Keratinocyte (primary cell): ENCODE results near the gene PTGES2. TPM values are rescaled to one million over a fixed set of nuclear protein-coding genes. Genes with fewer than 3 reads are reported as not detected.

Experiments used
- DNase-seq: peaks from one replicate; pipeline ENCODE4 v3.0.0-alpha.2; 2011; ENCODE audit warnings: low read depth, missing footprints, low spot score
- FAIRE-seq: peaks from 2 replicates; lab custom pipeline; 2011; peaks lifted over from hg19 to GRCh38; lab: Jason Lieb, UNC
- H2AFZ ChIP-seq: 2 replicates; pipeline ENCODE4 v1.6.0; 2012; ENCODE audit warnings: low read length, control low read depth, inconsistent platforms; ENCODE audit not compliant: control insufficient read depth
- H3K27ac ChIP-seq: 2 replicates; pipeline ENCODE4 v1.5.1; 2011; ENCODE audit warnings: low read length; ENCODE audit not compliant: control insufficient read depth, insufficient read depth
- H3K27me3 ChIP-seq: 3 replicates; pipeline ENCODE4 v1.6.0; 2011; ENCODE audit warnings: low read length; ENCODE audit not compliant: control insufficient read depth, insufficient read depth; ENCODE audit errors: extremely low read depth
- H3K36me3 ChIP-seq, 2 experiments: 2 replicates in 1 of 2; 3 replicates in 1 of 2; pipeline ENCODE4 v1.5.1; 2011; ENCODE audit warnings: low read length in 2 of 2, mild to moderate bottlenecking in 1 of 2; ENCODE audit not compliant: control insufficient read depth in 2 of 2, insufficient read depth in 2 of 2; ENCODE audit errors: extremely low read depth in 1 of 2
- H3K4me1 ChIP-seq: 3 replicates; pipeline ENCODE4 v1.5.1; 2011; ENCODE audit warnings: low read length; ENCODE audit not compliant: control insufficient read depth, insufficient read depth; ENCODE audit errors: extremely low read depth
- H3K4me2 ChIP-seq: 3 replicates; pipeline ENCODE4 v1.6.0; 2011; ENCODE audit warnings: low read depth, low read length; ENCODE audit not compliant: control insufficient read depth, insufficient read depth; ENCODE audit errors: extremely low read depth
- H3K4me3 ChIP-seq, 3 experiments: fragments of 200-600 bp in 1 of 3; sonication (generic) in 1 of 3; 2 replicates in 2 of 3; 3 replicates in 1 of 3; pipeline ENCODE4 v1.5.1; 2011 to 2016; ENCODE audit warnings: low read length in 3 of 3, mild to moderate bottlenecking in 3 of 3, control low read depth in 2 of 3, inconsistent platforms in 1 of 3, low read depth in 1 of 3, mixed read lengths in 1 of 3, mixed run types in 1 of 3, moderate library complexity in 1 of 3; ENCODE audit not compliant: control insufficient read depth in 2 of 3, insufficient read depth in 2 of 3; ENCODE audit errors: extremely low read depth in 1 of 3
- H3K79me2 ChIP-seq: 2 replicates; pipeline ENCODE4 v1.6.0; 2012; ENCODE audit warnings: low read length; ENCODE audit not compliant: control insufficient read depth, insufficient read depth
- H3K9ac ChIP-seq: 3 replicates; pipeline ENCODE4 v1.6.0; 2011; ENCODE audit warnings: low read length; ENCODE audit not compliant: control insufficient read depth, insufficient read depth; ENCODE audit errors: extremely low read depth
- H3K9me1 ChIP-seq: 3 replicates; pipeline ENCODE4 v1.6.0; 2011; ENCODE audit warnings: low read length; ENCODE audit not compliant: control insufficient read depth, insufficient read depth; ENCODE audit errors: extremely low read depth
- H3K9me3 ChIP-seq: 2 replicates; pipeline ENCODE4 v1.5.1; 2012; ENCODE audit warnings: low read depth, low read length; ENCODE audit not compliant: control insufficient read depth
- H4K20me1 ChIP-seq: 3 replicates; pipeline ENCODE4 v1.6.0; 2011; ENCODE audit warnings: low read length; ENCODE audit not compliant: control insufficient read depth, insufficient read depth; ENCODE audit errors: extremely low read depth
- CTCF ChIP-seq, 3 experiments: IDR thresholded peaks in 1 of 3; conservative IDR thresholded peaks in 1 of 3; optimal IDR thresholded peaks in 1 of 3; 2 replicates in 2 of 3; 3 replicates in 1 of 3; pipeline versions ENCODE3 to v1.5.1; 2011; ENCODE audit warnings: low read length in 3 of 3, mild to moderate bottlenecking in 3 of 3, moderate library complexity in 2 of 3, control low read depth in 1 of 3, inconsistent platforms in 1 of 3; ENCODE audit not compliant: insufficient read depth in 2 of 3; ENCODE audit errors: extremely low read depth in 1 of 3
- EZH2 ChIP-seq: IDR thresholded peaks from one replicate; pipeline ENCODE4 v1.6.1; 2012; ENCODE audit warnings: inconsistent platforms, mild to moderate bottlenecking, low read length, moderate library complexity
- dilution Hi-C: fragments of 300-500 bp; cut with MboI; formaldehyde crosslinking; loops from one replicate; pipeline ENCODE4 v1.7.0; 2020; ENCODE audit warnings: low sequenced_read_pairs; ENCODE audit not compliant: extremely low pct_ligation_motif_present
- polyA plus RNA-seq, 5 experiments: library from polyadenylated mRNA; depleted of rRNA in 3 of 5; stranded (reverse) in 3 of 5; stranded (forward) in 1 of 5; unstranded in 1 of 5; fragments of >200 nt; gene quantifications; 1 replicate in 1 of 5; 2 replicates in 3 of 5; 3 replicates in 1 of 5; pipeline versions ENCODE4 v1.2.1 to v1.2.3, GENCODE V29; 2011 to 2012; ENCODE audit warnings: missing spikeins in 2 of 5, low read depth in 1 of 5, low replicate concordance in 1 of 5

PTGES2 gene
- polyA plus RNA-seq, 1 donor (not counting 4 experiments of a cell fraction or from before 2014, with no cell fraction given), result 68.7 TPM

- Histone ChIP-seq H2AFZ (no peak overlapping the region), H3K4me2 (no peak overlapping the region), H4K20me1 (no peaks in the 10 kb centered on the region), H3K9ac (no peak overlapping the region), H3K9me1 (no peaks in the 10 kb centered on the region), H3K4me1 (peaks cover 21% of the 10 kb centered on the region), H3K27me3 (no peaks in the 10 kb centered on the region), H3K4me3 (no peak overlapping the region), H3K79me2 (peaks cover 26% of the 10 kb centered on the region), H3K27ac (no peak overlapping the region), H3K9me3 (no peaks in the 10 kb centered on the region), H3K36me3 (peaks cover 34 to 46% of the 10 kb centered on the region in 2 experiments)
- dilution Hi-C loops, result no loop called here
- TF ChIP-seq EZH2 (no peak), CTCF (optimal IDR thresholded peaks at IDR 0.05 in 1 of 3, IDR thresholded peaks at IDR 0.05 in 1 of 3, conservative IDR thresholded peaks at IDR 0.05 in 1 of 3; ENCODE audit: extremely low read depth in 1 of 3, insufficient read depth in 2 of 3, low read length in 3 of 3) (no peak)
- no peak for DNase-seq
- FAIRE-seq, result no peak
Observed at GRCh38 chr9:128101690-128102089, 25.8 kb downstream of the PTGES2 start.

- Histone ChIP-seq H3K4me2 (no peak overlapping the region), H3K9ac (no peak overlapping the region), H3K27me3 (no peaks in the 10 kb centered on the region), H3K9me1 (no peaks in the 10 kb centered on the region), H3K4me3 (no peak overlapping the region), H3K4me1 (peaks cover 21% of the 10 kb centered on the region), H4K20me1 (no peaks in the 10 kb centered on the region), H3K36me3 (peaks cover 32 to 42% of the 10 kb centered on the region in 2 experiments), H3K79me2 (peaks cover 28% of the 10 kb centered on the region), H2AFZ (no peak overlapping the region), H3K27ac (no peak overlapping the region), H3K9me3 (no peaks in the 10 kb centered on the region)
- dilution Hi-C loops, result no loop called here
- no peak for DNase-seq
- no peak for FAIRE-seq
- TF ChIP-seq CTCF (optimal IDR thresholded peaks at IDR 0.05 in 1 of 3, IDR thresholded peaks at IDR 0.05 in 1 of 3, conservative IDR thresholded peaks at IDR 0.05 in 1 of 3; ENCODE audit: extremely low read depth in 1 of 3, insufficient read depth in 2 of 3, low read length in 3 of 3), result no peak
- TF ChIP-seq EZH2, result no peak
Observed at GRCh38 chr9:128101231-128101661, 26.3 kb downstream of the PTGES2 start.
